GM21619 (cell line): ENCODE results near the gene TUBB2B.

ENCODE experiments used
- ATAC-seq: cut with Tn5 transposase; IDR thresholded peaks from one replicate; pipeline ENCODE4 v1.9.1; 2021; ENCODE audit not compliant: unreplicated experiment

TUBB2B gene

GRCh38 chr6:3227363-3228045 is at the start of gene TUBB2B:
Gene TUBB2B (minus strand): TSS chr6:3227653. CDS start chr6:3227543, 110 bp downstream.
- no peak for ATAC-seq

GRCh38 chr6:3277251-3277650 is 49.8 kb upstream of the TUBB2B start:
- no peak for ATAC-seq

GRCh38 chr6:3276174-3277167 is 49.0 kb upstream of the TUBB2B start:
- no peak for ATAC-seq

GRCh38 chr6:3273707-3274521 is 46.5 kb upstream of the TUBB2B start:
- ATAC-seq: no peak

GRCh38 chr6:3272911-3273547 is 45.6 kb upstream of the TUBB2B start:
- no peak for ATAC-seq

GRCh38 chr6:3271756-3272155 is 44.3 kb upstream of the TUBB2B start:
- no peak for ATAC-seq

GRCh38 chr6:3270258-3270657 is 42.8 kb upstream of the TUBB2B start:
- no peak for ATAC-seq

GRCh38 chr6:3269281-3269975 is 42.0 kb upstream of the TUBB2B start:
- ATAC-seq: no peak

GRCh38 chr6:3268680-3269079 is 41.2 kb upstream of the TUBB2B start:
- ATAC-seq: no peak

GRCh38 chr6:3267162-3267561 is 39.7 kb upstream of the TUBB2B start:
- no peak for ATAC-seq

- ATAC-seq: no peak
Measured at GRCh38 chr6:3266170-3266569, 38.7 kb upstream of the TUBB2B start.

GRCh38 chr6:3265671-3266070 is 38.2 kb upstream of the TUBB2B start:
- no peak for ATAC-seq

- ATAC-seq: no peak
Measured at GRCh38 chr6:3264356-3264755, 36.9 kb upstream of the TUBB2B start.

- no peak for ATAC-seq
Measured at GRCh38 chr6:3263096-3263495, 35.6 kb upstream of the TUBB2B start.

GRCh38 chr6:3261921-3262320 is 34.5 kb upstream of the TUBB2B start:
- no peak for ATAC-seq

GRCh38 chr6:3261518-3261820 is 34.0 kb upstream of the TUBB2B start:
- ATAC-seq: no peak

GRCh38 chr6:3260772-3261517 is 33.5 kb upstream of the TUBB2B start:
- ATAC-seq: no peak

GRCh38 chr6:3260296-3260695 is 32.8 kb upstream of the TUBB2B start:
- ATAC-seq: no peak

- peak; percentile 34 for ATAC-seq
Measured at GRCh38 chr6:3259491-3259958, 32.1 kb upstream of the TUBB2B start.
